K562 (cell line): ENCODE results near the gene MTPN. TPM values are rescaled to one million over a fixed set of nuclear protein-coding genes. Genes with fewer than 3 reads are reported as not detected.

Experiments used
- AFF1 ChIP-seq, 2 experiments: fragments of 450-650 bp; IDR thresholded peaks; 2 replicates each; pipeline ENCODE4 v1.6.1; 2018; ENCODE audit warnings: mild to moderate bottlenecking in 2 of 2, low read depth in 1 of 2; ENCODE audit not compliant: partially characterized antibody in 2 of 2
- ARID4B ChIP-seq: sonication (generic); formaldehyde crosslinking; IDR thresholded peaks from 2 replicates; pipeline ENCODE4 v1.8.0; 2022; ENCODE audit warnings: mild to moderate bottlenecking, missing genetic modification reagents
- C11orf30 ChIP-seq: fragments of 450-650 bp; IDR thresholded peaks from 2 replicates; pipeline ENCODE4 v1.6.1; 2016; ENCODE audit warnings: low read depth, mild to moderate bottlenecking
- CEBPB ChIP-seq: fragments of 450-650 bp; IDR thresholded peaks from 2 replicates; pipeline ENCODE4 v1.6.1; 2016; ENCODE audit warnings: missing genetic modification characterization, missing compliant biosample characterization
- E2F3 ChIP-seq: fragments of 250-450 bp; sonication (Bioruptor Pico); IDR thresholded peaks from 2 replicates; pipeline ENCODE4 v1.4.0; 2020; ENCODE audit warnings: mild to moderate bottlenecking
- HNRNPK ChIP-seq: fragments of 200-400 bp; formaldehyde crosslinking; IDR thresholded peaks from one replicate; pipeline ENCODE4 v1.6.1; 2018; ENCODE audit warnings: mild to moderate bottlenecking, low read depth, low read length; ENCODE audit not compliant: poor library complexity, severe bottlenecking
- HNRNPUL1 ChIP-seq: fragments of 200-400 bp; formaldehyde crosslinking; IDR thresholded peaks from 2 replicates; pipeline ENCODE4 v1.6.1; 2017; ENCODE audit warnings: low read length
- JUND ChIP-seq, 2 experiments: IDR thresholded peaks; 2 replicates in 1 of 2; 3 replicates in 1 of 2; pipeline ENCODE4 v1.6.1; 2011; ENCODE audit warnings: borderline replicate concordance in 2 of 2, low read depth in 2 of 2, low read length in 2 of 2, improper control_type of control experiment in 1 of 2, missing biosample characterization in 1 of 2, missing genetic modification characterization in 1 of 2, missing genetic modification reagents in 1 of 2
- KLF16 ChIP-seq: IDR thresholded peaks from 2 replicates; pipeline ENCODE4 v1.6.1; 2016; ENCODE audit warnings: antibody characterized with exemption
- TRIM24 ChIP-seq, 2 experiments: fragments of 450-650 bp; IDR thresholded peaks; 2 replicates each; pipeline ENCODE4 v1.6.1; 2016
- XRCC4 ChIP-seq: IDR thresholded peaks from one replicate; pipeline ENCODE4 v1.6.1; 2011; ENCODE audit not compliant: insufficient read depth, insufficient read length; ENCODE audit errors: extremely low read depth
- ZFP36 ChIP-seq: fragments of 150-350 bp; IDR thresholded peaks from 2 replicates; pipeline ENCODE4 v1.6.1; 2018; ENCODE audit warnings: low read length, low read depth; ENCODE audit not compliant: partially characterized antibody
- ZNF197 ChIP-seq: fragments of 200-800 bp; sonication (Bioruptor generic); IDR thresholded peaks from 2 replicates; pipeline ENCODE4 v1.6.1; 2016; ENCODE audit warnings: low read depth, missing genetic modification characterization, missing compliant biosample characterization
- polyA plus RNA-seq, 8 experiments: library from polyadenylated mRNA; depleted of rRNA in 4 of 8; stranded (reverse) in 5 of 8; unstranded in 3 of 8; fragments of >200 nt; fragmentation: Nextera tagmentation in 2 of 8; fragmentation: Illumina TruSeq in 1 of 8; extraction: Ambion mirVana in 2 of 8; extraction: Trizol in 1 of 8; gene quantifications; 2 replicates each; pipeline versions ENCODE4 v1.2.1 to v1.2.3, GENCODE V29; 2011 to 2014; ENCODE audit warnings: inconsistent platforms in 1 of 8, missing spikeins in 1 of 8
- total RNA-seq, 7 experiments: library from RNA; depleted of rRNA in 6 of 7; stranded (reverse); fragments of >200 nt in 6 of 7; fragmentation: Illumina TruSeq in 2 of 7; extraction: Trizol in 2 of 7; gene quantifications; 2 replicates each; pipeline versions ENCODE4 v1.2.1 to v1.2.3, GENCODE V29; 2011 to 2021; ENCODE audit warnings: low replicate concordance in 1 of 7
- TF ChIP-seq, protein P1 (sequence below): fragments of 250-450 bp; sonication (Bioruptor Pico); IDR thresholded peaks from 2 replicates; pipeline ENCODE4 v1.9.0; 2021; ENCODE audit warnings: mild to moderate bottlenecking
- TF ChIP-seq, protein P2 (sequence below): fragments of 250-450 bp; sonication (Bioruptor Pico); IDR thresholded peaks from 2 replicates; pipeline ENCODE4 v1.8.0; 2021; ENCODE audit warnings: moderate library complexity, mild to moderate bottlenecking, inconsistent platforms
- TF ChIP-seq, protein P3 (sequence below): fragments of 450-650 bp; IDR thresholded peaks from 2 replicates; pipeline ENCODE4 v1.6.1; 2014; ENCODE audit warnings: low read depth, mild to moderate bottlenecking, moderate library complexity, borderline replicate concordance

MTPN gene
- total and polyA plus RNA-seq, 9 of the 15 experiments (the other 6 are each of a cell fraction or from before 2014, with no cell fraction given) = 68.5 to 261 (median 156) TPM

GRCh38 chr7:135917721-135918120 lies 59.4 kb downstream of the MTPN start (continued):
- no peak for TF ChIP-seq ARID4B (CRISPR knock-in tag)
- TF ChIP-seq CEBPB (tag) = peak; percentile 89
- TF ChIP-seq, protein P1, sequence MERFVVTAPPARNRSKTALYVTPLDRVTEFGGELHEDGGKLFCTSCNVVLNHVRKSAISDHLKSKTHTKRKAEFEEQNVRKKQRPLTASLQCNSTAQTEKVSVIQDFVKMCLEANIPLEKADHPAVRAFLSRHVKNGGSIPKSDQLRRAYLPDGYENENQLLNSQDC (CRISPR knock-in tag) = no peak
- TF ChIP-seq ZFP36 = no peak
- TF ChIP-seq HNRNPUL1 = no peak
- TF ChIP-seq JUND (IDR thresholded peaks at IDR 0.05; ENCODE audit: borderline replicate concordance, low read depth, low read length) = peak; percentile 52; the same call in 1 of the 2 replicates
- no peak; the same call in 2 of the 3 replicates for TF ChIP-seq JUND (tag; IDR thresholded peaks at IDR 0.05; ENCODE audit: borderline replicate concordance, low read depth, low read length)
- TF ChIP-seq XRCC4 = no peak
- TF ChIP-seq C11orf30 = no peak
- TF ChIP-seq, protein P2, sequence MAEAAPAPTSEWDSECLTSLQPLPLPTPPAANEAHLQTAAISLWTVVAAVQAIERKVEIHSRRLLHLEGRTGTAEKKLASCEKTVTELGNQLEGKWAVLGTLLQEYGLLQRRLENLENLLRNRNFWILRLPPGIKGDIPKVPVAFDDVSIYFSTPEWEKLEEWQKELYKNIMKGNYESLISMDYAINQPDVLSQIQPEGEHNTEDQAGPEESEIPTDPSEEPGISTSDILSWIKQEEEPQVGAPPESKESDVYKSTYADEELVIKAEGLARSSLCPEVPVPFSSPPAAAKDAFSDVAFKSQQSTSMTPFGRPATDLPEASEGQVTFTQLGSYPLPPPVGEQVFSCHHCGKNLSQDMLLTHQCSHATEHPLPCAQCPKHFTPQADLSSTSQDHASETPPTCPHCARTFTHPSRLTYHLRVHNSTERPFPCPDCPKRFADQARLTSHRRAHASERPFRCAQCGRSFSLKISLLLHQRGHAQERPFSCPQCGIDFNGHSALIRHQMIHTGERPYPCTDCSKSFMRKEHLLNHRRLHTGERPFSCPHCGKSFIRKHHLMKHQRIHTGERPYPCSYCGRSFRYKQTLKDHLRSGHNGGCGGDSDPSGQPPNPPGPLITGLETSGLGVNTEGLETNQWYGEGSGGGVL (CRISPR knock-in tag) = no peak
- 0 out of 2 replicates have a peak, but pooled peaks have one; percentile 12 for TF ChIP-seq KLF16
- no peak for TF ChIP-seq E2F3
- peak; percentile 97 for TF ChIP-seq TRIM24 (IDR thresholded peaks at IDR 0.05)
- TF ChIP-seq, protein P3, sequence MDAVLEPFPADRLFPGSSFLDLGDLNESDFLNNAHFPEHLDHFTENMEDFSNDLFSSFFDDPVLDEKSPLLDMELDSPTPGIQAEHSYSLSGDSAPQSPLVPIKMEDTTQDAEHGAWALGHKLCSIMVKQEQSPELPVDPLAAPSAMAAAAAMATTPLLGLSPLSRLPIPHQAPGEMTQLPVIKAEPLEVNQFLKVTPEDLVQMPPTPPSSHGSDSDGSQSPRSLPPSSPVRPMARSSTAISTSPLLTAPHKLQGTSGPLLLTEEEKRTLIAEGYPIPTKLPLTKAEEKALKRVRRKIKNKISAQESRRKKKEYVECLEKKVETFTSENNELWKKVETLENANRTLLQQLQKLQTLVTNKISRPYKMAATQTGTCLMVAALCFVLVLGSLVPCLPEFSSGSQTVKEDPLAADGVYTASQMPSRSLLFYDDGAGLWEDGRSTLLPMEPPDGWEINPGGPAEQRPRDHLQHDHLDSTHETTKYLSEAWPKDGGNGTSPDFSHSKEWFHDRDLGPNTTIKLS = no peak
- no peak for TF ChIP-seq ZNF197
- no peak for TF ChIP-seq HNRNPK
- TF ChIP-seq AFF1 (IDR thresholded peaks at IDR 0.05; ENCODE audit: low read depth in 1 of 2, partially characterized antibody in 2 of 2) = peak; percentile 55 to 61
